H9 (cell line): ENCODE data around the gene SPATA31E1. TPM values are rescaled to one million over a fixed set of nuclear protein-coding genes. Genes with fewer than 3 reads are reported as not detected.

ENCODE experiments used
- DNase-seq: peaks from one replicate; pipeline ENCODE4 v3.0.0-alpha.2; 2017
- H2AFZ ChIP-seq: one replicate; pipeline ENCODE4 v1.6.1; 2013; ENCODE audit warnings: mild to moderate bottlenecking, low read length, control low read depth, moderate library complexity
- H2AK5ac ChIP-seq: 2 replicates; pipeline ENCODE4 v1.6.1; 2013; ENCODE audit warnings: low read length, control low read depth, mixed read lengths; ENCODE audit not compliant: insufficient read length
- H2BK120ac ChIP-seq: one replicate; pipeline ENCODE4 v1.6.1; 2013; ENCODE audit warnings: low read depth, mild to moderate bottlenecking, low read length, control low read depth, inconsistent platforms; ENCODE audit not compliant: poor library complexity, severe bottlenecking
- H2BK12ac ChIP-seq: 2 replicates; pipeline ENCODE4 v1.6.1; 2013; ENCODE audit warnings: low read length, control low read depth, mixed read lengths, low read depth; ENCODE audit not compliant: insufficient read length
- H2BK15ac ChIP-seq: 2 replicates; pipeline ENCODE4 v1.6.1; 2013; ENCODE audit warnings: low read depth, low read length, control low read depth
- H2BK20ac ChIP-seq: one replicate; pipeline ENCODE4 v1.6.1; 2013; ENCODE audit warnings: low read depth, mild to moderate bottlenecking, low read length, control low read depth, inconsistent platforms; ENCODE audit not compliant: poor library complexity, severe bottlenecking
- H2BK5ac ChIP-seq: 2 replicates; pipeline ENCODE4 v1.6.1; 2013; ENCODE audit warnings: low read length, control low read depth, mixed read lengths; ENCODE audit not compliant: insufficient read length
- H3K14ac ChIP-seq: 2 replicates; pipeline ENCODE4 v1.6.1; 2013; ENCODE audit warnings: low read length, control low read depth; ENCODE audit not compliant: insufficient read depth
- H3K18ac ChIP-seq: 2 replicates; pipeline ENCODE4 v1.6.1; 2013; ENCODE audit warnings: low read depth, mild to moderate bottlenecking, mixed read lengths, low read length, control low read depth; ENCODE audit not compliant: insufficient read length
- H3K23ac ChIP-seq: 2 replicates; pipeline ENCODE4 v1.6.1; 2013; ENCODE audit warnings: low read length, control low read depth, mixed read lengths, low read depth; ENCODE audit not compliant: insufficient read length
- H3K23me2 ChIP-seq: 2 replicates; pipeline ENCODE4 v1.6.1; 2013; ENCODE audit warnings: low read depth, mild to moderate bottlenecking, mixed read lengths, low read length, control low read depth; ENCODE audit not compliant: insufficient read length, poor library complexity, severe bottlenecking
- H3K27ac ChIP-seq: 2 replicates; pipeline ENCODE4 v1.5.1; 2013; ENCODE audit warnings: low read length, control low read depth, mixed read lengths, low read depth; ENCODE audit not compliant: insufficient read length
- H3K27me3 ChIP-seq: 2 replicates; pipeline ENCODE4 v1.6.1; 2013; ENCODE audit warnings: low read length, control low read depth, inconsistent platforms; ENCODE audit not compliant: insufficient read depth
- H3K4ac ChIP-seq: 2 replicates; pipeline ENCODE4 v1.6.1; 2013; ENCODE audit warnings: low read depth, mild to moderate bottlenecking, control low read depth, inconsistent platforms, low read length, moderate library complexity
- H3K4me1 ChIP-seq: 2 replicates; pipeline ENCODE4 v1.6.1; 2013; ENCODE audit warnings: low read length, control low read depth, inconsistent platforms; ENCODE audit not compliant: insufficient read depth
- H3K4me2 ChIP-seq: 2 replicates; pipeline ENCODE4 v1.6.1; 2013; ENCODE audit warnings: low read length, control low read depth, mixed read lengths; ENCODE audit not compliant: insufficient read length, insufficient read depth
- H3K56ac ChIP-seq: 2 replicates; pipeline ENCODE4 v1.6.1; 2013; ENCODE audit warnings: low read depth, mild to moderate bottlenecking, mixed read lengths, low read length, control low read depth; ENCODE audit not compliant: insufficient read length
- H3K79me1 ChIP-seq: 2 replicates; pipeline ENCODE4 v1.6.1; 2013; ENCODE audit warnings: low read depth, mild to moderate bottlenecking, moderate library complexity, low read length, control low read depth, inconsistent platforms; ENCODE audit not compliant: insufficient read depth, poor library complexity, severe bottlenecking
- H3K79me2 ChIP-seq: 2 replicates; pipeline ENCODE4 v1.6.1; 2013; ENCODE audit warnings: low read length, control low read depth, inconsistent platforms; ENCODE audit not compliant: insufficient read depth
- H3K9ac ChIP-seq: 2 replicates; pipeline ENCODE4 v1.6.1; 2013; ENCODE audit warnings: low read length, control low read depth, mixed read lengths; ENCODE audit not compliant: insufficient read length; ENCODE audit errors: extremely low read depth
- H3K9me3 ChIP-seq: one replicate; pipeline ENCODE4 v1.6.1; 2013; ENCODE audit warnings: low read depth, low read length, inconsistent platforms; ENCODE audit not compliant: control insufficient read depth
- H3T11ph ChIP-seq: one replicate; pipeline ENCODE4 v1.6.1; 2013; ENCODE audit warnings: mild to moderate bottlenecking, low read length, control low read depth, inconsistent platforms
- H4K20me1 ChIP-seq: one replicate; pipeline ENCODE4 v1.6.1; 2013; ENCODE audit not compliant: control insufficient read depth, insufficient read length, insufficient read depth
- H4K5ac ChIP-seq: 2 replicates; pipeline ENCODE4 v1.6.1; 2013; ENCODE audit warnings: low read depth, mild to moderate bottlenecking, mixed read lengths, low read length, control low read depth; ENCODE audit not compliant: insufficient read length
- H4K8ac ChIP-seq: replicated peaks from 2 replicates; pipeline ENCODE4 v1.6.1; 2013; ENCODE audit warnings: low read length, control low read depth, mixed read lengths, low read depth; ENCODE audit not compliant: insufficient read length
- H4K91ac ChIP-seq: 2 replicates; pipeline ENCODE4 v1.6.1; 2013; ENCODE audit warnings: low read depth, mild to moderate bottlenecking, moderate library complexity, mixed read lengths, low read length, control low read depth; ENCODE audit not compliant: insufficient read length
- H3K27ac Mint-ChIP-seq, 3 experiments: 2 replicates in 2 of 3; 3 replicates in 1 of 3; pipeline ENCODE4 v1.8.0; 2020 to 2021; ENCODE audit warnings: mixed read lengths in 3 of 3, mild to moderate bottlenecking in 1 of 3, moderate library complexity in 1 of 3
- H3K27me3 Mint-ChIP-seq: 2 replicates; pipeline ENCODE4 v1.8.0; 2021; ENCODE audit warnings: low read depth, mild to moderate bottlenecking, moderate library complexity, mixed read lengths
- H3K36me3 Mint-ChIP-seq, 3 experiments: 2 replicates in 2 of 3; 3 replicates in 1 of 3; pipeline ENCODE4 v1.8.0; 2020 to 2021; ENCODE audit warnings: low read depth in 3 of 3, mixed read lengths in 3 of 3; ENCODE audit not compliant: insufficient read depth in 1 of 3
- H3K4me1 Mint-ChIP-seq, 2 experiments: 2 replicates each; pipeline ENCODE4 v1.8.0; 2020; ENCODE audit warnings: mixed read lengths in 2 of 2
- H3K4me3 Mint-ChIP-seq, 2 experiments: 2 replicates in 1 of 2; 3 replicates in 1 of 2; pipeline ENCODE4 v1.8.0; 2020 to 2021; ENCODE audit warnings: mild to moderate bottlenecking in 2 of 2, mixed read lengths in 2 of 2, moderate library complexity in 1 of 2
- H3K9me3 Mint-ChIP-seq, 2 experiments: 2 replicates in 1 of 2; 3 replicates in 1 of 2; pipeline ENCODE4 v1.8.0; 2020; ENCODE audit warnings: mild to moderate bottlenecking in 2 of 2, mixed read lengths in 2 of 2, moderate library complexity in 1 of 2
- CTCF ChIP-seq: fragments of 200-600 bp; sonication (generic); conservative IDR thresholded peaks from 3 replicates; pipeline ENCODE4 v1.8.0; 2021; ENCODE audit warnings: antibody characterized with exemption, mild to moderate bottlenecking
- WGBS: extraction: QIAGEN DNeasy Blood & Tissue Kit; methylation state at CpG from one replicate; pipeline ENCODE4 v1.1.7; 2013; ENCODE audit warnings: missing lambda C conversion rate, low lambda C conversion rate, mixed read lengths; ENCODE audit not compliant: insufficient read length; ENCODE audit errors: extremely low coverage; 5-methylcytosine and 5-hydroxymethylcytosine counted together
- total RNA-seq: library from RNA; stranded (reverse); gene quantifications from 2 replicates; pipeline ENCODE4 v1.2.1, GENCODE V29; 2021

The SPATA31E1 gene
- total RNA-seq, 1 experiment from 2014 or later: 0.09 TPM

- no peak overlapping the region for H4K91ac ChIP-seq
- TF ChIP-seq CTCF: no peak
- H3K79me2 ChIP-seq: no peaks in the 10 kb centered on the region
- no peak overlapping the region for H3K18ac ChIP-seq
- no peak overlapping the region for H2BK15ac ChIP-seq
- H3K4me1 ChIP-seq: peaks cover 4% of the 10 kb centered on the region; the same call in 1 of the 2 replicates
- H3K9me3 ChIP-seq: no peaks in the 10 kb centered on the region
- H4K8ac ChIP-seq: no peak overlapping the region
- Mint-ChIP-seq H3K27me3 (peaks cover 3% of the 10 kb centered on the region; the same call in 1 of the 2 replicates), H3K9me3 (0 out of 5 replicates have a peak, but pooled peaks cover 0 to 3% of the 10 kb centered on the region in 2 experiments), H3K27ac (no peak overlapping the region), H3K4me3 (no peak overlapping the region), H3K4me1 (peaks cover 17 to 19% of the 10 kb centered on the region in 2 experiments), H3K36me3 (peaks cover 2 to 4% (median 2%) of the 10 kb centered on the region in 3 experiments; a peak in 3 of 7 replicates)
- no peak overlapping the region; the same call in 1 of the 2 replicates for H3K14ac ChIP-seq
- H3K27me3 ChIP-seq: no peaks in the 10 kb centered on the region
- H3K4me2 ChIP-seq: no peak overlapping the region
- no peak overlapping the region for H4K5ac ChIP-seq
- H2BK5ac ChIP-seq: no peak overlapping the region
- no peak overlapping the region for H3T11ph ChIP-seq
- DNase-seq: no peak
- H2BK12ac ChIP-seq: no peak overlapping the region
- H3K9ac ChIP-seq: no peak overlapping the region
- H2BK120ac ChIP-seq: no peak overlapping the region
- no peaks in the 10 kb centered on the region for H4K20me1 ChIP-seq
- no CpG with 5 or more reads among the region's 8 CpGs for WGBS
- no peaks in the 10 kb centered on the region for H3K79me1 ChIP-seq
- H2AK5ac ChIP-seq: no peak overlapping the region
- H2BK20ac ChIP-seq: no peak overlapping the region
- H3K4ac ChIP-seq: no peak overlapping the region
- H3K56ac ChIP-seq: no peak overlapping the region
- no peak overlapping the region for H3K23ac ChIP-seq
- H2AFZ ChIP-seq: no peak overlapping the region
- H3K23me2 ChIP-seq: no peaks in the 10 kb centered on the region
- H3K27ac ChIP-seq: no peak overlapping the region
Measured at GRCh38 chr9:87872079-87872624, 10.5 kb upstream of the SPATA31E1 start.
